SU-DHL-6 (cell line): ENCODE results near the gene SFXN4.
A peak's percentile ranks its signal among the peaks of the same experiment; 100 is the strongest.

Experiments used
- H2AFZ ChIP-seq: fragments of 200-600 bp; sonication (generic); 2 replicates; pipeline ENCODE4 v1.6.1; 2014; ENCODE audit warnings: low read depth, mild to moderate bottlenecking, moderate library complexity, mixed read lengths, antibody characterized with exemption, low read length; ENCODE audit not compliant: severe bottlenecking
- H3F3A ChIP-seq: fragments of 200-600 bp; shearing (Covaris generic); 2 replicates; pipeline ENCODE4 v1.6.0; 2016; ENCODE audit warnings: antibody characterized with exemption, mild to moderate bottlenecking; ENCODE audit not compliant: insufficient read depth
- H3K27ac ChIP-seq: fragments of 200-600 bp; sonication (generic); 2 replicates; pipeline ENCODE4 v1.5.1; 2016; ENCODE audit warnings: low read depth, mild to moderate bottlenecking, low read length, moderate library complexity, mixed read lengths
- H3K27me3 ChIP-seq: fragments of 200-600 bp; sonication (generic), shearing (Covaris generic); 2 replicates; pipeline ENCODE4 v1.6.0; 2014; ENCODE audit warnings: mild to moderate bottlenecking, low read length
- H3K36me3 ChIP-seq: fragments of 200-600 bp; sonication (generic); 2 replicates; pipeline ENCODE4 v1.6.1; 2014; ENCODE audit warnings: mild to moderate bottlenecking, low read length, mixed read lengths
- H3K4me2 ChIP-seq: fragments of 300-600, 200-600 bp; shearing (Covaris generic), sonication (generic); 2 replicates; pipeline ENCODE4 v1.6.0; 2014; ENCODE audit warnings: low read length, low read depth, mild to moderate bottlenecking; ENCODE audit not compliant: poor library complexity, severe bottlenecking
- H3K4me3 ChIP-seq: fragments of 200-600 bp; sonication (generic); 2 replicates; pipeline ENCODE4 v1.5.1; 2014; ENCODE audit warnings: antibody characterized with exemption, low read length, mild to moderate bottlenecking, mixed read lengths; ENCODE audit not compliant: insufficient read depth, poor library complexity, severe bottlenecking
- H3K79me2 ChIP-seq: fragments of 200-600 bp; sonication (generic); 2 replicates; pipeline ENCODE4 v1.6.1; 2014; ENCODE audit warnings: mild to moderate bottlenecking, low read length, moderate library complexity; ENCODE audit not compliant: insufficient read depth
- H3K9ac ChIP-seq: fragments of 200-600 bp; sonication (generic); 2 replicates; pipeline ENCODE4 v1.7.0; 2014; ENCODE audit warnings: mild to moderate bottlenecking, low read length
- H3K9me2 ChIP-seq: fragments of 200-600 bp; sonication (generic); replicated peaks from 2 replicates; pipeline ENCODE4 v1.6.1; 2014; ENCODE audit warnings: low read length; ENCODE audit not compliant: insufficient read depth
- H3K9me3 ChIP-seq: fragments of 200-600 bp; sonication (generic); 2 replicates; pipeline ENCODE4 v1.6.1; 2014; ENCODE audit warnings: low read length, mixed read lengths; ENCODE audit not compliant: insufficient read depth
- H4K20me1 ChIP-seq: fragments of 200-600 bp; sonication (generic); 2 replicates; pipeline ENCODE4 v1.6.1; 2014; ENCODE audit warnings: low read depth, mild to moderate bottlenecking, antibody characterized with exemption, low read length, moderate library complexity, mixed read lengths
- EZH2phosphoT487 ChIP-seq: fragments of 200-600 bp; sonication (generic), shearing (Covaris generic); conservative IDR thresholded peaks from 2 replicates; pipeline ENCODE4 v1.6.1; 2018; ENCODE audit warnings: mild to moderate bottlenecking, antibody characterized with exemption, low read length, moderate library complexity, mixed read lengths
- TF ChIP-seq, protein P1 (sequence below): fragments of 200-600 bp; sonication (generic); IDR thresholded peaks from one replicate; pipeline ENCODE4 v1.5.1; 2017; ENCODE audit warnings: antibody characterized with exemption, mild to moderate bottlenecking, low read length, moderate library complexity; ENCODE audit not compliant: insufficient read depth, poor library complexity, severe bottlenecking

SFXN4 gene

DNA sequence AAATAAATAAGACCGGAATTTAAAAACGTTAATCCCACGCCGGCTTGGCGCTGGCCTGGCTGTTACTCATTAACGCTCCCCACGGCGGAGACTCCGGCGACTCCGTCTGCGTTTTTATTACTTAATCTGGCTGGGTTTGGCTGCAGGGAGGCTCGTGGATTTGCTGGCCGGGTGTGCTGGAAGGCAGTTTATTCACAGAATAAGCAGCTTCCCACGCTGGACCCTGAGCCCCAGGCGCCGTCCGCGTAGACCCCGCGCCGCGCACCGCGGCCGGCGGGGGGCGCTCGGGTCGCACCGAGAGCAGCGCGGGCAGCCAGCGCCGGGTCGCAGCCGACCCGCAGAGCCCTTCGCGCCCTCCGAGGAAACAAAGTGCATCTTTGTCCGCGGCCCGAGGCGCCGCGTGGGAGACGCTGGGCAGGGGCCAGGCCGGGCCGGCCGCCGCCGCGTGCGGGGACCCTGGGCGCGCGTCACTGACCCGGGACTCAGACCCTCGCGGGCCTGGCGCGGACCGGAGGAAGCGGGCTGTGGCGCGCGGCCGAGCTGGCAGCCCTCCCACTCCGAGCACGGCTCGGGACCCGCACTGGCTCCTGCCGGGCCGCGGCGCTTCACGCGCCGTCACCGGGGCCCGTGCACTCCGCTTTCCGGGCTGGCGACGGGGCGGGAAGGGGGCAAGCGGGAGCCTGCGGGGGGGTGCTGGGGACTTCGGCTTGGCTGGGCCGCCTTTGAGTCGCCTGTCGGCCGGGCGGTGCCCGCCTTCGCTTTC lies 41.3 kb upstream of the SFXN4 start:
- H3K27ac ChIP-seq: peak overlapping the region; percentile 71

DNA sequence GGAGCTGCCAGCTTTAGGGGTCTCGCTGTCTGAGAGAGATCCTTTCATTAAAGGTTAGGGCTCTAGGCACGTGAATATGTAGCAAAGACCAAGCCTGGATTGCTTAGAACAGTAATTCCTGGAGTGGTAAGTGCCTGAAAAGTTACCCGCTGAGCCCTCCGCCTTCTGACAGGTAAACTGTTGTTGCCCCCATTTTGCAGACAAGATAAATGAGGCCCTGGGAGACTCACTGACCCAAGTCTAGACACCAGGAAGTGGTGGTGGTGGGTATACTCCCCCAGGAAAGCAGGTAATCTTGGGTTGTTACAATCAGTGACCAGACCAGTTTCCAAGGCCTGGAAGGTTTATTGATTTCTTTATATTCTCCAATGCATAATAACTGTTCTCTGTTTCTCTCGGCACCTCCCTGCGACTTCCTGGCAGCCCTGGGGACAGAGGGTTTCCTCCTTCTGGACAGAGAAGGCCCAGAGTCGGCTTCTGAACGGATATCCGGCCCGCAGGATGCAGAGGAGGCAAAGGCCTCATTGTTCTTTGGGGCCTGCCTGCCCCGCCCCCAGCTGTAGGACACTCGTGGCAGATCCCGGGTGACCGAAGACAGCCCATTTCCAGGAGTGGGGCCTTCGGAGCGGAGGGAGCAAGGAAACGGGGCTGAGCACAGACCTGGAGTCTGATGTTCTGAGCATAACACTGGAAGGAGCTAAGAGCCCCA lies 40.5 kb upstream of the SFXN4 start:
- H3K79me2 ChIP-seq: no peaks in the 10 kb centered on the region
- peak overlapping the region; percentile 74 for H3K4me3 ChIP-seq
- H3K9me2 ChIP-seq: no peaks in the 10 kb centered on the region
- H2AFZ ChIP-seq: peak overlapping the region; percentile 72
- TF ChIP-seq, protein P1, sequence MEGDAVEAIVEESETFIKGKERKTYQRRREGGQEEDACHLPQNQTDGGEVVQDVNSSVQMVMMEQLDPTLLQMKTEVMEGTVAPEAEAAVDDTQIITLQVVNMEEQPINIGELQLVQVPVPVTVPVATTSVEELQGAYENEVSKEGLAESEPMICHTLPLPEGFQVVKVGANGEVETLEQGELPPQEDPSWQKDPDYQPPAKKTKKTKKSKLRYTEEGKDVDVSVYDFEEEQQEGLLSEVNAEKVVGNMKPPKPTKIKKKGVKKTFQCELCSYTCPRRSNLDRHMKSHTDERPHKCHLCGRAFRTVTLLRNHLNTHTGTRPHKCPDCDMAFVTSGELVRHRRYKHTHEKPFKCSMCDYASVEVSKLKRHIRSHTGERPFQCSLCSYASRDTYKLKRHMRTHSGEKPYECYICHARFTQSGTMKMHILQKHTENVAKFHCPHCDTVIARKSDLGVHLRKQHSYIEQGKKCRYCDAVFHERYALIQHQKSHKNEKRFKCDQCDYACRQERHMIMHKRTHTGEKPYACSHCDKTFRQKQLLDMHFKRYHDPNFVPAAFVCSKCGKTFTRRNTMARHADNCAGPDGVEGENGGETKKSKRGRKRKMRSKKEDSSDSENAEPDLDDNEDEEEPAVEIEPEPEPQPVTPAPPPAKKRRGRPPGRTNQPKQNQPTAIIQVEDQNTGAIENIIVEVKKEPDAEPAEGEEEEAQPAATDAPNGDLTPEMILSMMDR: no peak
- TF ChIP-seq EZH2phosphoT487: no peak
- 0 out of 2 replicates have a peak overlapping the region, but pooled peaks have one; percentile 71 for H3K27ac ChIP-seq
- 0 out of 2 replicates have a peak, but pooled peaks cover 3% of the 10 kb centered on the region for H3F3A ChIP-seq
- H3K9ac ChIP-seq: peak overlapping the region; percentile 73
- no peaks in the 10 kb centered on the region for H3K9me3 ChIP-seq
- H3K4me2 ChIP-seq: peak overlapping the region; percentile 51
- H3K27me3 ChIP-seq: no peaks in the 10 kb centered on the region
- no peaks in the 10 kb centered on the region for H3K36me3 ChIP-seq
- H4K20me1 ChIP-seq: no peaks in the 10 kb centered on the region

More for the DNA sequence above, 41.3 kb upstream of the SFXN4 start:
- TF ChIP-seq, protein P1: peak; percentile 66
- TF ChIP-seq EZH2phosphoT487: no peak
- H3F3A ChIP-seq: 0 out of 2 replicates have a peak, but pooled peaks cover 3% of the 10 kb centered on the region
- H3K36me3 ChIP-seq: no peaks in the 10 kb centered on the region
- H3K9me3 ChIP-seq: no peaks in the 10 kb centered on the region
- no peaks in the 10 kb centered on the region for H4K20me1 ChIP-seq
- peak overlapping the region; percentile 74 for H3K4me3 ChIP-seq
- no peaks in the 10 kb centered on the region for H3K27me3 ChIP-seq
- no peaks in the 10 kb centered on the region for H3K79me2 ChIP-seq
- peak overlapping the region; percentile 72 for H2AFZ ChIP-seq
- peak overlapping the region; percentile 73 for H3K9ac ChIP-seq
- H3K4me2 ChIP-seq: peak overlapping the region; percentile 51
- no peaks in the 10 kb centered on the region for H3K9me2 ChIP-seq

DNA sequence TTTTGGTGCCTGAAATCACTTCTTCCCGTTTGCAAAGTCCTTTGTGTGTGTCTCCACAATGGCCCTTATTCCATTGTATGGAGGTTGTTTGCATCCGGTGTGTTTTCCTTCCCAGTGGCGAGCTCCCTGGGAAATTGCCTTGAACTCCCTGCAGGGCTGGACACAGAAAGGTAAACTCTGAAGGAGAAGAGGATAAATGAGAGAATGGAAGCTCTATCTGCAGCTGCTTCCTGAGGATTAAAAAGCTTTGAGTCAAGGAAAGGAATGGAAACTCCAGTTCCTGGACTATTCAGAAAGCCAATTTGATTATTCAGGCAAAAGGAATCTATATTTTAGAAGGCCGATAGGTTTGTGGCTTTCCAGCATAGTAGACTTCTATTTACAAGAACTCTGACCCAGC lies 37.5 kb upstream of the SFXN4 start:
- Histone ChIP-seq H3K4me3 (no peak overlapping the region), H2AFZ (no peak overlapping the region), H3K4me2 (no peak overlapping the region), H3K79me2 (no peaks in the 10 kb centered on the region), H3F3A (0 out of 2 replicates have a peak, but pooled peaks cover 3% of the 10 kb centered on the region), H3K9ac (no peak overlapping the region), H3K9me3 (no peaks in the 10 kb centered on the region), H3K36me3 (no peaks in the 10 kb centered on the region), H3K27ac (no peak overlapping the region), H3K9me2 (no peaks in the 10 kb centered on the region), H3K27me3 (no peaks in the 10 kb centered on the region), H4K20me1 (no peaks in the 10 kb centered on the region)
- TF ChIP-seq, protein P1: no peak
- TF ChIP-seq EZH2phosphoT487: no peak
